GM23338 (cell line): ENCODE data around the gene RNGTT. TPM values are rescaled to one million over a fixed set of nuclear protein-coding genes. Genes with fewer than 3 reads are reported as not detected.
"Not testable (repeated sequence)": the region's sequence is repeated elsewhere in the genome, so short reads cannot be mapped to it uniquely, and the experiment has no call there.

Experiments used
- ATAC-seq: fragments of 200-7000 bp; cut with Tn5 transposase; 3 replicates; pipeline ENCODE4 v1.9.1; 2020
- DNase-seq: peaks from one replicate; pipeline ENCODE4 v3.0.0-alpha.2; 2015; ENCODE audit warnings: low spot score
- H2AFZ ChIP-seq: fragments of 200-600 bp; sonication (generic); 2 replicates; pipeline ENCODE4 v1.8.0; 2016; ENCODE audit warnings: antibody characterized with exemption, mild to moderate bottlenecking, moderate library complexity
- H3F3A ChIP-seq: fragments of 200-600 bp; sonication (generic); replicated peaks from 2 replicates; pipeline ENCODE4 v1.8.0; 2017; ENCODE audit warnings: antibody characterized with exemption, mixed run types, low read depth
- H3K27ac ChIP-seq: fragments of 200-600 bp; sonication (generic); 2 replicates; pipeline ENCODE4 v1.6.1; 2016; ENCODE audit warnings: low read depth
- H3K27me3 ChIP-seq: fragments of 200-600 bp; sonication (generic); 2 replicates; pipeline ENCODE4 v1.8.0; 2016; ENCODE audit warnings: mild to moderate bottlenecking, mixed run types, moderate library complexity; ENCODE audit not compliant: insufficient read depth
- H3K36me3 ChIP-seq: fragments of 200-600 bp; sonication (generic); 2 replicates; pipeline ENCODE4 v1.8.0; 2016; ENCODE audit warnings: mild to moderate bottlenecking; ENCODE audit not compliant: insufficient read depth
- H3K4me1 ChIP-seq: fragments of 200-600 bp; sonication (generic); 2 replicates; pipeline ENCODE4 v1.8.0; 2016; ENCODE audit warnings: mild to moderate bottlenecking, moderate library complexity; ENCODE audit not compliant: insufficient read depth
- H3K4me2 ChIP-seq: fragments of 200-600 bp; sonication (generic); 2 replicates; pipeline ENCODE4 v1.7.1; 2017; ENCODE audit warnings: mixed run types
- H3K4me3 ChIP-seq: fragments of 200-600 bp; sonication (generic); 2 replicates; pipeline ENCODE4 v1.6.1; 2016; ENCODE audit warnings: mixed run types
- H3K79me2 ChIP-seq: fragments of 200-600 bp; sonication (generic); replicated peaks from 2 replicates; pipeline ENCODE4 v1.8.0; 2017; ENCODE audit warnings: mild to moderate bottlenecking; ENCODE audit not compliant: insufficient read depth
- H3K9me2 ChIP-seq: fragments of 200-600 bp; sonication (generic); 2 replicates; pipeline ENCODE4 v1.8.0; 2017; ENCODE audit not compliant: insufficient read depth
- H4K20me1 ChIP-seq: fragments of 200-600 bp; sonication (generic); replicated peaks from 2 replicates; pipeline ENCODE4 v1.8.0; 2017; ENCODE audit warnings: mild to moderate bottlenecking; ENCODE audit not compliant: insufficient read depth
- H3K27ac Mint-ChIP-seq: 2 replicates; pipeline ENCODE4 v1.8.0; 2020; ENCODE audit warnings: inconsistent platforms, mild to moderate bottlenecking, moderate library complexity, mixed read lengths
- H3K27me3 Mint-ChIP-seq: 3 replicates; pipeline ENCODE4 v1.8.0; 2022; ENCODE audit warnings: low read depth, mild to moderate bottlenecking, moderate library complexity, mixed read lengths, inconsistent platforms; ENCODE audit not compliant: insufficient read depth, poor library complexity
- H3K36me3 Mint-ChIP-seq: 3 replicates; pipeline ENCODE4 v1.8.0; 2021; ENCODE audit warnings: low read depth, mild to moderate bottlenecking, inconsistent platforms, moderate library complexity, mixed read lengths
- H3K4me1 Mint-ChIP-seq: 3 replicates; pipeline ENCODE4 v1.8.0; 2020; ENCODE audit warnings: mild to moderate bottlenecking, inconsistent platforms, mixed read lengths
- H3K4me3 Mint-ChIP-seq: 3 replicates; pipeline ENCODE4 v1.8.0; 2021; ENCODE audit warnings: moderate library complexity, mild to moderate bottlenecking, inconsistent platforms, mixed read lengths
- H3K9me3 Mint-ChIP-seq: 3 replicates; pipeline ENCODE4 v1.8.0; 2020; ENCODE audit warnings: moderate library complexity, mild to moderate bottlenecking, inconsistent platforms, mixed read lengths
- EZH2phosphoT487 ChIP-seq: fragments of 200-600 bp; sonication (generic); IDR thresholded peaks from one replicate; pipeline ENCODE4 v1.8.1; 2018; ENCODE audit warnings: antibody characterized with exemption; ENCODE audit not compliant: unreplicated experiment
- JUNB ChIP-seq: IDR thresholded peaks from one replicate; pipeline ENCODE4 v1.6.1; 2016; ENCODE audit warnings: antibody characterized with exemption; ENCODE audit not compliant: unreplicated experiment
- NANOG ChIP-seq: IDR thresholded peaks from 2 replicates; pipeline ENCODE4 v1.6.1; 2016; ENCODE audit warnings: antibody characterized with exemption, borderline replicate concordance
- POLR2AphosphoS5 ChIP-seq: IDR thresholded peaks from 2 replicates; pipeline ENCODE4 v1.6.1; 2016; ENCODE audit warnings: antibody characterized with exemption, low read depth
- STAT1 ChIP-seq: IDR thresholded peaks from one replicate; pipeline ENCODE4 v1.6.1; 2016; ENCODE audit warnings: antibody characterized with exemption; ENCODE audit not compliant: unreplicated experiment
- ZNF114 ChIP-seq: fragments of 250-450 bp; sonication (Bioruptor Pico); IDR thresholded peaks from 2 replicates; pipeline ENCODE4 v1.5.0; 2020; ENCODE audit warnings: mild to moderate bottlenecking, moderate library complexity
- polyA plus RNA-seq: library from polyadenylated mRNA; unstranded; fragments of >200 nt; fragmentation: Nextera tagmentation; extraction: Ambion mirVana; gene quantifications from 2 replicates; pipeline ENCODE4 v1.2.1, GENCODE V29; 2016
- total RNA-seq: library from RNA; depleted of rRNA; stranded (reverse); fragments of >200 nt; shearing (Covaris generic); gene quantifications from 2 replicates; pipeline ENCODE4 v1.2.3, GENCODE V29; 2014
- TF ChIP-seq, protein P1 (sequence below): fragments of 250-450 bp; sonication (Bioruptor Pico); IDR thresholded peaks from 2 replicates; pipeline ENCODE4 v1.5.0; 2020; ENCODE audit warnings: mild to moderate bottlenecking, moderate library complexity
- TF ChIP-seq, protein P2 (sequence below), 2 experiments: fragments of 200-600 bp in 1 of 2; sonication (generic) in 1 of 2; conservative IDR thresholded peaks; 2 replicates each; pipeline versions ENCODE4 v1.5.1 to v1.6.1; 2016 to 2017; ENCODE audit warnings: antibody characterized with exemption in 2 of 2, low read depth in 2 of 2, mild to moderate bottlenecking in 2 of 2, moderate library complexity in 1 of 2
- TF ChIP-seq, protein P3 (sequence below): IDR thresholded peaks from one replicate; pipeline ENCODE4 v1.6.1; 2018; ENCODE audit warnings: antibody characterized with exemption; ENCODE audit not compliant: unreplicated experiment
- TF ChIP-seq, protein P4 (sequence below): IDR thresholded peaks from 2 replicates; pipeline ENCODE4 v1.6.1; 2016; ENCODE audit warnings: antibody characterized with exemption

Gene RNGTT
- total and polyA plus RNA-seq, 2 experiments from 2014 or later: 11.2 to 29.2 TPM

DNA sequence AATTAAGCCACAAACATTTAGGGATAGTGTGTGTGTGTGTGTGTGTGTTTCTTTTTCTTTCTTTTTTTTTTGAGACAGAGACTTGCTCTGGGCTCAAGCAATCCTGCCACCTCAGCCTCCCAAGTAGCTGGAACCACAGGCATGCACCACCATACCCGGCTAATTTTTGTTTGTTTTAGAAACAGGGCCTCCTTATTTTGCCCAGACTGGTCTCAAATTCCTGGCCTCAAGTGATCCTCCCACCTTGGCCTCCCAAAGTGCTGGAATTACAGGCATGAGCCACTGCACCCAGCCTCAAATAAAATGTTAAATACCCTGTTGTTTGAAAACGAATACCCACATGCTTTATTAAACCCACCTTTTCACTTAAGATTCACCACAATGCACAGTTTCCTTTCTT is 195.3 kb downstream of the RNGTT start:
- not testable (repeated sequence) for H3K36me3 ChIP-seq, H3K4me1 ChIP-seq, H3K4me1 Mint-ChIP-seq, H3K27ac Mint-ChIP-seq, H3K27me3 ChIP-seq, H3K36me3 Mint-ChIP-seq, H3K4me3 ChIP-seq, H4K20me1 ChIP-seq, H3K27me3 Mint-ChIP-seq, H3F3A ChIP-seq, H3K79me2 ChIP-seq, H3K4me3 Mint-ChIP-seq, H2AFZ ChIP-seq, DNase-seq, H3K27ac ChIP-seq, ATAC-seq, H3K9me2 ChIP-seq, H3K4me2 ChIP-seq, H3K9me3 Mint-ChIP-seq

DNA sequence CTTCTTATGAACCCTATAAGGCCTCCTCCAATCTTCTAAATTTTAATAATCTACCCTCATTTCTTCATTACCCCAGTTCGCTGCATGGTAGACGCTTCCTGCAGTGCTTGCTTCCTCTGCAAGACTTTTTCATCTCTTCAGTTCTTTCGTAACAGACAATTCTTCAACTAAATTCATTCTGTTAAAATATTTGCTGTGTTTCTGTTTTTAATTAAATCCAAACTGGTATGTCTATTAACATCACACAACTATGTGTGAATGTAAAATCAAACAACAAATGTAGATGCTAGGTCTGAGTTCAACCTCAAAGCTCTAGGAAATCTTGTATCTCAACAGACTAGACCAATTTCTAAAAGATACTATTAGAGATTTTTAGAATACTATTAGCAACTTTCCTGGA is 199.3 kb downstream of the RNGTT start:
- TF ChIP-seq EZH2phosphoT487 (no peak), JUNB (no peak), NANOG (no peak), POLR2AphosphoS5 (no peak), ZNF114 (CRISPR knock-in tag) (no peak), STAT1 (no peak)
- TF ChIP-seq, protein P1, sequence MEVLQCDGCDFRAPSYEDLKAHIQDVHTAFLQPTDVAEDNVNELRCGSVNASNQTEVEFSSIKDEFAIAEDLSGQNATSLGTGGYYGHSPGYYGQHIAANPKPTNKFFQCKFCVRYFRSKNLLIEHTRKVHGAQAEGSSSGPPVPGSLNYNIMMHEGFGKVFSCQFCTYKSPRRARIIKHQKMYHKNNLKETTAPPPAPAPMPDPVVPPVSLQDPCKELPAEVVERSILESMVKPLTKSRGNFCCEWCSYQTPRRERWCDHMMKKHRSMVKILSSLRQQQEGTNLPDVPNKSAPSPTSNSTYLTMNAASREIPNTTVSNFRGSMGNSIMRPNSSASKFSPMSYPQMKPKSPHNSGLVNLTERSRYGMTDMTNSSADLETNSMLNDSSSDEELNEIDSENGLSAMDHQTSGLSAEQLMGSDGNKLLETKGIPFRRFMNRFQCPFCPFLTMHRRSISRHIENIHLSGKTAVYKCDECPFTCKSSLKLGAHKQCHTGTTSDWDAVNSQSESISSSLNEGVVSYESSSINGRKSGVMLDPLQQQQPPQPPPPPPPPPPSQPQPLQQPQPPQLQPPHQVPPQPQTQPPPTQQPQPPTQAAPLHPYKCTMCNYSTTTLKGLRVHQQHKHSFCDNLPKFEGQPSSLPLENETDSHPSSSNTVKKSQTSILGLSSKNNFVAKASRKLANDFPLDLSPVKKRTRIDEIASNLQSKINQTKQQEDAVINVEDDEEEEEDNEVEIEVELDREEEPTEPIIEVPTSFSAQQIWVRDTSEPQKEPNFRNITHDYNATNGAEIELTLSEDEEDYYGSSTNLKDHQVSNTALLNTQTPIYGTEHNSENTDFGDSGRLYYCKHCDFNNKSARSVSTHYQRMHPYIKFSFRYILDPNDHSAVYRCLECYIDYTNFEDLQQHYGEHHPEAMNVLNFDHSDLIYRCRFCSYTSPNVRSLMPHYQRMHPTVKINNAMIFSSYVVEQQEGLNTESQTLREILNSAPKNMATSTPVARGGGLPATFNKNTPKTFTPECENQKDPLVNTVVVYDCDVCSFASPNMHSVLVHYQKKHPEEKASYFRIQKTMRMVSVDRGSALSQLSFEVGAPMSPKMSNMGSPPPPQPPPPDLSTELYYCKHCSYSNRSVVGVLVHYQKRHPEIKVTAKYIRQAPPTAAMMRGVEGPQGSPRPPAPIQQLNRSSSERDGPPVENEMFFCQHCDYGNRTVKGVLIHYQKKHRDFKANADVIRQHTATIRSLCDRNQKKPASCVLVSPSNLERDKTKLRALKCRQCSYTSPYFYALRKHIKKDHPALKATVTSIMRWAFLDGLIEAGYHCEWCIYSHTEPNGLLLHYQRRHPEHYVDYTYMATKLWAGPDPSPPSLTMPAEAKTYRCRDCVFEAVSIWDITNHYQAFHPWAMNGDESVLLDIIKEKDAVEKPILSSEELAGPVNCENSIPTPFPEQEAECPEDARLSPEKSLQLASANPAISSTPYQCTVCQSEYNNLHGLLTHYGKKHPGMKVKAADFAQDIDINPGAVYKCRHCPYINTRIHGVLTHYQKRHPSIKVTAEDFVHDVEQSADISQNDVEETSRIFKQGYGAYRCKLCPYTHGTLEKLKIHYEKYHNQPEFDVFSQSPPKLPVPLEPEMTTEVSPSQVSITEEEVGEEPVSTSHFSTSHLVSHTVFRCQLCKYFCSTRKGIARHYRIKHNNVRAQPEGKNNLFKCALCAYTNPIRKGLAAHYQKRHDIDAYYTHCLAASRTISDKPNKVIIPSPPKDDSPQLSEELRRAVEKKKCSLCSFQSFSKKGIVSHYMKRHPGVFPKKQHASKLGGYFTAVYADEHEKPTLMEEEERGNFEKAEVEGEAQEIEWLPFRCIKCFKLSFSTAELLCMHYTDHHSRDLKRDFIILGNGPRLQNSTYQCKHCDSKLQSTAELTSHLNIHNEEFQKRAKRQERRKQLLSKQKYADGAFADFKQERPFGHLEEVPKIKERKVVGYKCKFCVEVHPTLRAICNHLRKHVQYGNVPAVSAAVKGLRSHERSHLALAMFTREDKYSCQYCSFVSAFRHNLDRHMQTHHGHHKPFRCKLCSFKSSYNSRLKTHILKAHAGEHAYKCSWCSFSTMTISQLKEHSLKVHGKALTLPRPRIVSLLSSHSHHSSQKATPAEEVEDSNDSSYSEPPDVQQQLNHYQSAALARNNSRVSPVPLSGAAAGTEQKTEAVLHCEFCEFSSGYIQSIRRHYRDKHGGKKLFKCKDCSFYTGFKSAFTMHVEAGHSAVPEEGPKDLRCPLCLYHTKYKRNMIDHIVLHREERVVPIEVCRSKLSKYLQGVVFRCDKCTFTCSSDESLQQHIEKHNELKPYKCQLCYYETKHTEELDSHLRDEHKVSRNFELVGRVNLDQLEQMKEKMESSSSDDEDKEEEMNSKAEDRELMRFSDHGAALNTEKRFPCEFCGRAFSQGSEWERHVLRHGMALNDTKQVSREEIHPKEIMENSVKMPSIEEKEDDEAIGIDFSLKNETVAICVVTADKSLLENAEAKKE (CRISPR knock-in tag): no peak
- TF ChIP-seq, protein P2, sequence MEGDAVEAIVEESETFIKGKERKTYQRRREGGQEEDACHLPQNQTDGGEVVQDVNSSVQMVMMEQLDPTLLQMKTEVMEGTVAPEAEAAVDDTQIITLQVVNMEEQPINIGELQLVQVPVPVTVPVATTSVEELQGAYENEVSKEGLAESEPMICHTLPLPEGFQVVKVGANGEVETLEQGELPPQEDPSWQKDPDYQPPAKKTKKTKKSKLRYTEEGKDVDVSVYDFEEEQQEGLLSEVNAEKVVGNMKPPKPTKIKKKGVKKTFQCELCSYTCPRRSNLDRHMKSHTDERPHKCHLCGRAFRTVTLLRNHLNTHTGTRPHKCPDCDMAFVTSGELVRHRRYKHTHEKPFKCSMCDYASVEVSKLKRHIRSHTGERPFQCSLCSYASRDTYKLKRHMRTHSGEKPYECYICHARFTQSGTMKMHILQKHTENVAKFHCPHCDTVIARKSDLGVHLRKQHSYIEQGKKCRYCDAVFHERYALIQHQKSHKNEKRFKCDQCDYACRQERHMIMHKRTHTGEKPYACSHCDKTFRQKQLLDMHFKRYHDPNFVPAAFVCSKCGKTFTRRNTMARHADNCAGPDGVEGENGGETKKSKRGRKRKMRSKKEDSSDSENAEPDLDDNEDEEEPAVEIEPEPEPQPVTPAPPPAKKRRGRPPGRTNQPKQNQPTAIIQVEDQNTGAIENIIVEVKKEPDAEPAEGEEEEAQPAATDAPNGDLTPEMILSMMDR (conservative IDR thresholded peaks at IDR 0.05; ENCODE audit: low read depth in 2 of 2): no peak
- TF ChIP-seq, protein P3, sequence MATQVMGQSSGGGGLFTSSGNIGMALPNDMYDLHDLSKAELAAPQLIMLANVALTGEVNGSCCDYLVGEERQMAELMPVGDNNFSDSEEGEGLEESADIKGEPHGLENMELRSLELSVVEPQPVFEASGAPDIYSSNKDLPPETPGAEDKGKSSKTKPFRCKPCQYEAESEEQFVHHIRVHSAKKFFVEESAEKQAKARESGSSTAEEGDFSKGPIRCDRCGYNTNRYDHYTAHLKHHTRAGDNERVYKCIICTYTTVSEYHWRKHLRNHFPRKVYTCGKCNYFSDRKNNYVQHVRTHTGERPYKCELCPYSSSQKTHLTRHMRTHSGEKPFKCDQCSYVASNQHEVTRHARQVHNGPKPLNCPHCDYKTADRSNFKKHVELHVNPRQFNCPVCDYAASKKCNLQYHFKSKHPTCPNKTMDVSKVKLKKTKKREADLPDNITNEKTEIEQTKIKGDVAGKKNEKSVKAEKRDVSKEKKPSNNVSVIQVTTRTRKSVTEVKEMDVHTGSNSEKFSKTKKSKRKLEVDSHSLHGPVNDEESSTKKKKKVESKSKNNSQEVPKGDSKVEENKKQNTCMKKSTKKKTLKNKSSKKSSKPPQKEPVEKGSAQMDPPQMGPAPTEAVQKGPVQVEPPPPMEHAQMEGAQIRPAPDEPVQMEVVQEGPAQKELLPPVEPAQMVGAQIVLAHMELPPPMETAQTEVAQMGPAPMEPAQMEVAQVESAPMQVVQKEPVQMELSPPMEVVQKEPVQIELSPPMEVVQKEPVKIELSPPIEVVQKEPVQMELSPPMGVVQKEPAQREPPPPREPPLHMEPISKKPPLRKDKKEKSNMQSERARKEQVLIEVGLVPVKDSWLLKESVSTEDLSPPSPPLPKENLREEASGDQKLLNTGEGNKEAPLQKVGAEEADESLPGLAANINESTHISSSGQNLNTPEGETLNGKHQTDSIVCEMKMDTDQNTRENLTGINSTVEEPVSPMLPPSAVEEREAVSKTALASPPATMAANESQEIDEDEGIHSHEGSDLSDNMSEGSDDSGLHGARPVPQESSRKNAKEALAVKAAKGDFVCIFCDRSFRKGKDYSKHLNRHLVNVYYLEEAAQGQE: no peak
- TF ChIP-seq, protein P4, sequence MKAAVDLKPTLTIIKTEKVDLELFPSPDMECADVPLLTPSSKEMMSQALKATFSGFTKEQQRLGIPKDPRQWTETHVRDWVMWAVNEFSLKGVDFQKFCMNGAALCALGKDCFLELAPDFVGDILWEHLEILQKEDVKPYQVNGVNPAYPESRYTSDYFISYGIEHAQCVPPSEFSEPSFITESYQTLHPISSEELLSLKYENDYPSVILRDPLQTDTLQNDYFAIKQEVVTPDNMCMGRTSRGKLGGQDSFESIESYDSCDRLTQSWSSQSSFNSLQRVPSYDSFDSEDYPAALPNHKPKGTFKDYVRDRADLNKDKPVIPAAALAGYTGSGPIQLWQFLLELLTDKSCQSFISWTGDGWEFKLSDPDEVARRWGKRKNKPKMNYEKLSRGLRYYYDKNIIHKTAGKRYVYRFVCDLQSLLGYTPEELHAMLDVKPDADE: no peak
- no peak overlapping the region for H3K27ac Mint-ChIP-seq

More for the DNA sequence above, 199.3 kb downstream of the RNGTT start:
- H3K9me3 Mint-ChIP-seq: no peaks in the 10 kb centered on the region
- H3K4me1 Mint-ChIP-seq: 0 out of 3 replicates have a peak, but pooled peaks cover 2% of the 10 kb centered on the region
- Histone ChIP-seq H3K4me3 (no peak overlapping the region), H2AFZ (no peak overlapping the region), H3K4me1 (no peaks in the 10 kb centered on the region), H3F3A (no peaks in the 10 kb centered on the region), H4K20me1 (no peaks in the 10 kb centered on the region), H3K9me2 (no peaks in the 10 kb centered on the region; the same call in 1 of the 2 replicates), H3K27ac (no peak overlapping the region), H3K36me3 (no peaks in the 10 kb centered on the region), H3K27me3 (no peaks in the 10 kb centered on the region), H3K4me2 (no peak overlapping the region), H3K79me2 (no peaks in the 10 kb centered on the region)
- H3K4me3 Mint-ChIP-seq: no peak overlapping the region
- no peaks in the 10 kb centered on the region for H3K27me3 Mint-ChIP-seq
- 0 out of 3 replicates have a peak, but pooled peaks cover 2% of the 10 kb centered on the region for H3K36me3 Mint-ChIP-seq
- DNase-seq: no peak
- no peak for ATAC-seq
